ENCODE results near the gene CACFD1.

CACFD1 gene

GRCh38 chr9:133520121-133520835, 60.5 kb downstream of the CACFD1 start:
- no peak for DNase-seq
